H9 (cell line): Measurements from ENCODE around the gene HSFX2. TPM values are rescaled to one million over a fixed set of nuclear protein-coding genes. Genes with fewer than 3 reads are reported as not detected.
"Not testable (repeated sequence)": the region's sequence is repeated elsewhere in the genome, so short reads cannot be mapped to it uniquely, and the experiment has no call there.

Source experiments
- DNase-seq: peaks from one replicate; pipeline ENCODE4 v3.0.0-alpha.2; 2017
- H2AFZ ChIP-seq: one replicate; pipeline ENCODE4 v1.6.1; 2013; ENCODE audit warnings: mild to moderate bottlenecking, low read length, control low read depth, moderate library complexity
- H2AK5ac ChIP-seq: 2 replicates; pipeline ENCODE4 v1.6.1; 2013; ENCODE audit warnings: low read length, control low read depth, mixed read lengths; ENCODE audit not compliant: insufficient read length
- H2BK120ac ChIP-seq: one replicate; pipeline ENCODE4 v1.6.1; 2013; ENCODE audit warnings: low read depth, mild to moderate bottlenecking, low read length, control low read depth, inconsistent platforms; ENCODE audit not compliant: poor library complexity, severe bottlenecking
- H2BK12ac ChIP-seq: 2 replicates; pipeline ENCODE4 v1.6.1; 2013; ENCODE audit warnings: low read length, control low read depth, mixed read lengths, low read depth; ENCODE audit not compliant: insufficient read length
- H2BK15ac ChIP-seq: 2 replicates; pipeline ENCODE4 v1.6.1; 2013; ENCODE audit warnings: low read depth, low read length, control low read depth
- H2BK20ac ChIP-seq: one replicate; pipeline ENCODE4 v1.6.1; 2013; ENCODE audit warnings: low read depth, mild to moderate bottlenecking, low read length, control low read depth, inconsistent platforms; ENCODE audit not compliant: poor library complexity, severe bottlenecking
- H2BK5ac ChIP-seq: 2 replicates; pipeline ENCODE4 v1.6.1; 2013; ENCODE audit warnings: low read length, control low read depth, mixed read lengths; ENCODE audit not compliant: insufficient read length
- H3K14ac ChIP-seq: 2 replicates; pipeline ENCODE4 v1.6.1; 2013; ENCODE audit warnings: low read length, control low read depth; ENCODE audit not compliant: insufficient read depth
- H3K18ac ChIP-seq: 2 replicates; pipeline ENCODE4 v1.6.1; 2013; ENCODE audit warnings: low read depth, mild to moderate bottlenecking, mixed read lengths, low read length, control low read depth; ENCODE audit not compliant: insufficient read length
- H3K23ac ChIP-seq: 2 replicates; pipeline ENCODE4 v1.6.1; 2013; ENCODE audit warnings: low read length, control low read depth, mixed read lengths, low read depth; ENCODE audit not compliant: insufficient read length
- H3K23me2 ChIP-seq: 2 replicates; pipeline ENCODE4 v1.6.1; 2013; ENCODE audit warnings: low read depth, mild to moderate bottlenecking, mixed read lengths, low read length, control low read depth; ENCODE audit not compliant: insufficient read length, poor library complexity, severe bottlenecking
- H3K27ac ChIP-seq: 2 replicates; pipeline ENCODE4 v1.5.1; 2013; ENCODE audit warnings: low read length, control low read depth, mixed read lengths, low read depth; ENCODE audit not compliant: insufficient read length
- H3K27me3 ChIP-seq: 2 replicates; pipeline ENCODE4 v1.6.1; 2013; ENCODE audit warnings: low read length, control low read depth, inconsistent platforms; ENCODE audit not compliant: insufficient read depth
- H3K4ac ChIP-seq: 2 replicates; pipeline ENCODE4 v1.6.1; 2013; ENCODE audit warnings: low read depth, mild to moderate bottlenecking, control low read depth, inconsistent platforms, low read length, moderate library complexity
- H3K4me1 ChIP-seq: 2 replicates; pipeline ENCODE4 v1.6.1; 2013; ENCODE audit warnings: low read length, control low read depth, inconsistent platforms; ENCODE audit not compliant: insufficient read depth
- H3K4me2 ChIP-seq: 2 replicates; pipeline ENCODE4 v1.6.1; 2013; ENCODE audit warnings: low read length, control low read depth, mixed read lengths; ENCODE audit not compliant: insufficient read length, insufficient read depth
- H3K56ac ChIP-seq: 2 replicates; pipeline ENCODE4 v1.6.1; 2013; ENCODE audit warnings: low read depth, mild to moderate bottlenecking, mixed read lengths, low read length, control low read depth; ENCODE audit not compliant: insufficient read length
- H3K79me1 ChIP-seq: 2 replicates; pipeline ENCODE4 v1.6.1; 2013; ENCODE audit warnings: low read depth, mild to moderate bottlenecking, moderate library complexity, low read length, control low read depth, inconsistent platforms; ENCODE audit not compliant: insufficient read depth, poor library complexity, severe bottlenecking
- H3K79me2 ChIP-seq: 2 replicates; pipeline ENCODE4 v1.6.1; 2013; ENCODE audit warnings: low read length, control low read depth, inconsistent platforms; ENCODE audit not compliant: insufficient read depth
- H3K9ac ChIP-seq: 2 replicates; pipeline ENCODE4 v1.6.1; 2013; ENCODE audit warnings: low read length, control low read depth, mixed read lengths; ENCODE audit not compliant: insufficient read length; ENCODE audit errors: extremely low read depth
- H3K9me3 ChIP-seq: one replicate; pipeline ENCODE4 v1.6.1; 2013; ENCODE audit warnings: low read depth, low read length, inconsistent platforms; ENCODE audit not compliant: control insufficient read depth
- H3T11ph ChIP-seq: one replicate; pipeline ENCODE4 v1.6.1; 2013; ENCODE audit warnings: mild to moderate bottlenecking, low read length, control low read depth, inconsistent platforms
- H4K20me1 ChIP-seq: one replicate; pipeline ENCODE4 v1.6.1; 2013; ENCODE audit not compliant: control insufficient read depth, insufficient read length, insufficient read depth
- H4K5ac ChIP-seq: 2 replicates; pipeline ENCODE4 v1.6.1; 2013; ENCODE audit warnings: low read depth, mild to moderate bottlenecking, mixed read lengths, low read length, control low read depth; ENCODE audit not compliant: insufficient read length
- H4K8ac ChIP-seq: replicated peaks from 2 replicates; pipeline ENCODE4 v1.6.1; 2013; ENCODE audit warnings: low read length, control low read depth, mixed read lengths, low read depth; ENCODE audit not compliant: insufficient read length
- H4K91ac ChIP-seq: 2 replicates; pipeline ENCODE4 v1.6.1; 2013; ENCODE audit warnings: low read depth, mild to moderate bottlenecking, moderate library complexity, mixed read lengths, low read length, control low read depth; ENCODE audit not compliant: insufficient read length
- H3K27ac Mint-ChIP-seq, 3 experiments: 2 replicates in 2 of 3; 3 replicates in 1 of 3; pipeline ENCODE4 v1.8.0; 2020 to 2021; ENCODE audit warnings: mixed read lengths in 3 of 3, mild to moderate bottlenecking in 1 of 3, moderate library complexity in 1 of 3
- H3K27me3 Mint-ChIP-seq: 2 replicates; pipeline ENCODE4 v1.8.0; 2021; ENCODE audit warnings: low read depth, mild to moderate bottlenecking, moderate library complexity, mixed read lengths
- H3K36me3 Mint-ChIP-seq, 3 experiments: 2 replicates in 2 of 3; 3 replicates in 1 of 3; pipeline ENCODE4 v1.8.0; 2020 to 2021; ENCODE audit warnings: low read depth in 3 of 3, mixed read lengths in 3 of 3; ENCODE audit not compliant: insufficient read depth in 1 of 3
- H3K4me1 Mint-ChIP-seq, 2 experiments: 2 replicates each; pipeline ENCODE4 v1.8.0; 2020; ENCODE audit warnings: mixed read lengths in 2 of 2
- H3K4me3 Mint-ChIP-seq, 2 experiments: 2 replicates in 1 of 2; 3 replicates in 1 of 2; pipeline ENCODE4 v1.8.0; 2020 to 2021; ENCODE audit warnings: mild to moderate bottlenecking in 2 of 2, mixed read lengths in 2 of 2, moderate library complexity in 1 of 2
- H3K9me3 Mint-ChIP-seq, 2 experiments: 2 replicates in 1 of 2; 3 replicates in 1 of 2; pipeline ENCODE4 v1.8.0; 2020; ENCODE audit warnings: mild to moderate bottlenecking in 2 of 2, mixed read lengths in 2 of 2, moderate library complexity in 1 of 2
- WGBS: extraction: QIAGEN DNeasy Blood & Tissue Kit; methylation state at CpG from one replicate; pipeline ENCODE4 v1.1.7; 2013; ENCODE audit warnings: missing lambda C conversion rate, low lambda C conversion rate, mixed read lengths; ENCODE audit not compliant: insufficient read length; ENCODE audit errors: extremely low coverage; 5-methylcytosine and 5-hydroxymethylcytosine counted together
- total RNA-seq: library from RNA; stranded (reverse); gene quantifications from 2 replicates; pipeline ENCODE4 v1.2.1, GENCODE V29; 2021

HSFX2 gene
- total RNA-seq, 1 experiment from 2014 or later, result not detected

DNA sequence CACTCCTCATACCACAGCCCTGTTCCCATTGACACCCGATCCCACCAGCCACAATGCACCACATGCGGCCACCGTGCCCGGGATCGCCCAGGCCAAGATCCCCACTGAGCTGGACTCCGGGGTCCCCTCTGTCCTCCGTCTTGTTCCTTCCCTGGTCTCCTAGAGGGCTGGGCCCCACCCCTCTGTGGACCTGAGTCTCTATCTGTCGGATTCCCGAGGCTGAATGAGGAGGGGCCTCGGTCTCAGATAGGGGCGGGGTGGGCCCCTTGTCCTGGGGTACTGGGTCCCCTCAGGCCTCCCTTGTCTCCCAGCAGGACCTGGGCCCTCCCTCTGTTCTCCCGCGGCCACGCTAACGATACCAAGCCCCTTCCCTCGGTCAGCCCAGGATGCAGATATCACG lies 9.5 kb downstream of the HSFX2 start:
- not testable (repeated sequence) for H3K18ac ChIP-seq, H3K27me3 Mint-ChIP-seq, H3K27ac ChIP-seq, H3K36me3 Mint-ChIP-seq, H4K91ac ChIP-seq, H3K27me3 ChIP-seq, H3K9me3 ChIP-seq, H2AFZ ChIP-seq, H3K4me1 Mint-ChIP-seq, H2BK12ac ChIP-seq, H4K8ac ChIP-seq, H3K27ac Mint-ChIP-seq, H3K79me1 ChIP-seq, H2BK120ac ChIP-seq, H3K23me2 ChIP-seq, H2BK15ac ChIP-seq, H3K9me3 Mint-ChIP-seq, H3K23ac ChIP-seq, DNase-seq, H4K5ac ChIP-seq, H3K4ac ChIP-seq, H2AK5ac ChIP-seq, H3K14ac ChIP-seq, H3K4me3 Mint-ChIP-seq, H2BK20ac ChIP-seq, H3K56ac ChIP-seq, H3K9ac ChIP-seq, H4K20me1 ChIP-seq, H3T11ph ChIP-seq, H3K79me2 ChIP-seq, H3K4me1 ChIP-seq, H3K4me2 ChIP-seq, H2BK5ac ChIP-seq
- no CpG with 5 or more reads among the region's 17 CpGs for WGBS

DNA sequence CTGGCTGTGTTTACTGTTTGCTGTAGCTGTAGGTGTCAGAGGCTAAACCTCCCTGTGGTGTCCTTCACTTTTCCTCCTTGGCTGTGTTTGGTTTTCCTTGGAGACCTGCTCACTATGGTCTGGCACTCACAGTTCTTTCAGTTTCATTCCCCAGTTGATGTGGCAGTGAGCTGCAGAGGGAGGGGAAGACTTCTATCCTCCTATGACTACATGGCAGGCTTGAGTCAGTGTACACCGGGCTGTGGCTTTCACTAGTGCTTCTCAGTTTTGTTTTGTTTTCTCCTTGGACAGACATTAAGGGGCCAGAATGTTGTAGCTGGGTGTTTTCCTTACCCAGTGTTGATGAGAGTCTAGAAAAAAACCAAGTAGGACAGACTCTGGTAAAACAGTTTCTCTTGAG lies 21.7 kb downstream of the HSFX2 start:
- not testable (repeated sequence) for H2AFZ ChIP-seq, H3K56ac ChIP-seq, H3K4me3 Mint-ChIP-seq, H3K79me1 ChIP-seq, H3K23ac ChIP-seq, H3K4me1 ChIP-seq, H3K27ac ChIP-seq, H2BK5ac ChIP-seq, H3K9ac ChIP-seq, H3K18ac ChIP-seq, H2BK20ac ChIP-seq, H3K4me2 ChIP-seq, H4K8ac ChIP-seq, H2BK120ac ChIP-seq, H3T11ph ChIP-seq, DNase-seq, H3K36me3 Mint-ChIP-seq, H3K27me3 ChIP-seq, H3K23me2 ChIP-seq, H2BK12ac ChIP-seq, H3K4ac ChIP-seq, H4K20me1 ChIP-seq, H3K27ac Mint-ChIP-seq, H3K27me3 Mint-ChIP-seq, H3K79me2 ChIP-seq, H4K5ac ChIP-seq, H2BK15ac ChIP-seq, H4K91ac ChIP-seq, H2AK5ac ChIP-seq, H3K14ac ChIP-seq
- H3K9me3 ChIP-seq, result peaks cover 35% of the 10 kb centered on the region
- peaks cover 11 to 25% of the 10 kb centered on the region in 2 experiments for H3K4me1 Mint-ChIP-seq
- no CpG with 5 or more reads among the region's 1 CpG for WGBS
- H3K9me3 Mint-ChIP-seq, result peaks cover 29 to 33% of the 10 kb centered on the region in 2 experiments
